Spleen (tissue), 11 donors: ENCODE measurements around the gene ARL6IP6. TPM values are rescaled to one million over a fixed set of nuclear protein-coding genes. Genes with fewer than 3 reads are reported as not detected.
"Not testable (repeated sequence)": the region's sequence is repeated elsewhere in the genome, so short reads cannot be mapped to it uniquely, and the experiment has no call there.

ENCODE experiments used
- DNase-seq: peaks from one replicate; pipeline ENCODE4 v3.0.0-alpha.2; 2020
- H3K27ac ChIP-seq, 8 donors: fragments of 200-600 bp; sonication (generic) in 7 of 8; 1 replicate in 4 of 8; 2 replicates in 4 of 8; pipeline versions ENCODE4 v1.5.0 to v1.8.0; 2016 to 2021; ENCODE audit warnings: inconsistent platforms in 4 of 8, mild to moderate bottlenecking in 4 of 8, moderate library complexity in 1 of 8
- H3K27me3 ChIP-seq, 7 donors: fragments of 200-600 bp; sonication (generic) in 6 of 7; replicated peaks in 1 of 7; 1 replicate in 4 of 7; 2 replicates in 3 of 7; pipeline versions ENCODE4 v1.5.0 to v1.8.0; 2016 to 2021; ENCODE audit warnings: inconsistent platforms in 3 of 7, mild to moderate bottlenecking in 1 of 7
- H3K36me3 ChIP-seq, 6 donors: fragments of 200-600 bp; sonication (generic) in 5 of 6; 1 replicate in 4 of 6; 2 replicates in 2 of 6; pipeline versions ENCODE4 v1.5.0 to v1.8.0; 2016 to 2021; ENCODE audit warnings: inconsistent platforms in 2 of 6
- H3K4me1 ChIP-seq, 6 donors: fragments of 200-600 bp; sonication (generic) in 5 of 6; 1 replicate in 3 of 6; 2 replicates in 3 of 6; pipeline versions ENCODE4 v1.5.0 to v1.8.0; 2016 to 2021; ENCODE audit warnings: inconsistent platforms in 3 of 6
- H3K4me3 ChIP-seq, 8 donors: fragments of 200-600 bp; sonication (generic) in 7 of 8; 1 replicate in 4 of 8; 2 replicates in 4 of 8; pipeline versions ENCODE4 v1.5.0 to v1.8.0; 2016 to 2021; ENCODE audit warnings: inconsistent platforms in 4 of 8, mild to moderate bottlenecking in 4 of 8, moderate library complexity in 2 of 8
- H3K9me3 ChIP-seq, 8 donors: fragments of 200-600 bp; sonication (generic) in 7 of 8; 1 replicate in 4 of 8; 2 replicates in 4 of 8; pipeline versions ENCODE4 v1.5.0 to v1.8.0; 2016 to 2021; ENCODE audit warnings: inconsistent platforms in 4 of 8
- POLR2A ChIP-seq, 3 donors: fragments of 450-650 bp; IDR thresholded peaks; one replicate each; pipeline ENCODE4 v1.5.1; 2017; ENCODE audit warnings: antibody characterized with exemption in 3 of 3, mild to moderate bottlenecking in 1 of 3
- POLR2AphosphoS5 ChIP-seq, 3 donors: sonication (generic); formaldehyde crosslinking; IDR thresholded peaks; one replicate each; pipeline ENCODE4 v1.5.1; 2017; ENCODE audit warnings: antibody characterized with exemption in 3 of 3
- WGBS, 5 donors: extraction: QIAGEN DNeasy Blood & Tissue Kit in 3 of 5; methylation state at CpG; one replicate each; pipeline versions ENCODE4 v1.1.5 to v1.1.7; 2013 to 2018; 5-methylcytosine and 5-hydroxymethylcytosine counted together
- intact Hi-C: fragments of 100-400 bp; cut with DNase I; formaldehyde crosslinking; loops from one replicate; pipeline ENCODE4 v1.15.0; 2023; ENCODE audit warnings: low total_unique reads
- polyA plus RNA-seq, 3 donors: library from polyadenylated mRNA; stranded (reverse); fragments of 200-250 nt; gene quantifications; one replicate each; pipeline ENCODE4 v1.2.1, GENCODE V29; 2013
- total RNA-seq, 7 donors: library from RNA; depleted of rRNA in 3 of 7; stranded (reverse); fragments of >200 nt in 3 of 7; fragmentation: NEBNext Ultra II Directional in 4 of 7; extraction: Animal tissue kit (Norgen Biotek cat#: 25700) in 4 of 7; gene quantifications; one replicate each; pipeline versions ENCODE4 v1.1.0 to v1.2.1, GENCODE V29; 2016 to 2021
- TF ChIP-seq, protein P1 (sequence below), 11 experiments: fragments of 200-600 bp in 7 of 11; fragments of 450-650 bp in 4 of 11; sonication (generic) in 4 of 11; IDR thresholded peaks in 8 of 11; conservative IDR thresholded peaks in 3 of 11; 1 replicate in 7 of 11; 2 replicates in 4 of 11; pipeline versions ENCODE4 v1.4.0 to v1.8.0; 2016 to 2021; ENCODE audit warnings: antibody characterized with exemption in 11 of 11, inconsistent platforms in 4 of 11, mild to moderate bottlenecking in 1 of 11
- donor health status: healthy with polysubstance abuse.
- donor health status: DM: no; HTN: no; CAD: no; lungs with moderate emphysema.
- donor health status: DM: no; HTN: no; CAD: no.
- donor health status: Bipolar disorder and iron deficiency.
- donor health status: healthy.
- donor health status: DM: no; HTN: no; CAD: no.
- donor health status: DM: yes; HTN: yes; CAD: no.

ARL6IP6 gene
- total and polyA plus RNA-seq, 10 donors, result 12.1 to 21.5 (median 16.7) TPM

DNA sequence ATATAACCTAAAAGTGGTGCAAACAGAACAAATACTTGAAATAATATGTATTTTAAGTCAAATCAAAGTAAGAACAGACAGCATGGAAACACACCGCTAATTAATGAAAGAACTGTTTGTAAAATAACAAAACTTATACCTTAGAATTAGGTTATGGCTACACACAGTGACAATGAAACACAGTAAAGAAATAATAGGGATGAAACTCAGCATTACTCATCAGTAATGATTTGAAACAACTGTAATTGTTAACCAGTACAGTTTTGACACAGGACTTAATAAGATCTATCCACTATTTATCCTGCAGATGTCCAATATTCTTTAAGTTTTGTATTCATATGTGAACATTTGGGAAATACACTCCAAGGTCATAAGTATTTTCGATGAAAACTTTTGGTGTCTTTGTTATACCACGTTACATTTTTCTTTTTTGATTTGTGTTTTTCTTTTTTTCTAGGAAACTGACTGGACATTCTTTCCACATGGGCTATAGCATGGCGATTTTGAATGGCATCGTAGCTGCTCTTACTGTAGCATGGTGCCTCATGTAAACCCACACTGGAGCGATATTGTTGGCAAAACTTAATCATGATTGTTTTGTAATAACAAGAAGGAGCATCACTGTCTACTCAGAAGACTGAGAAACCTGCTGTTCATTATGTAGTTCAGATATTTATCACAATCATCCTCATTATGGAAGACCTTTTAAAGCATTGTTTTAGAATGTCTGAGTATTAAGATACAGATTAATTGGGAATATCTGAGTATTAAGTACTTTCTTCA is 41.1 kb downstream of the ARL6IP6 start:
- Histone ChIP-seq H3K4me1 (no peaks in the 10 kb centered on the region), H3K4me3 (no peak overlapping the region), H3K27me3 (no peaks in the 10 kb centered on the region), H3K9me3 (peaks cover 0 to 4% (median 0%) of the 10 kb centered on the region in 8 donors), H3K36me3 (peaks cover 0 to 94% (median 20%) of the 10 kb centered on the region in 6 donors), H3K27ac (no peak overlapping the region)
- TF ChIP-seq POLR2AphosphoS5 (IDR thresholded peaks at IDR 0.05) (no peak), POLR2A (IDR thresholded peaks at IDR 0.05) (no peak)
- TF ChIP-seq, protein P1, sequence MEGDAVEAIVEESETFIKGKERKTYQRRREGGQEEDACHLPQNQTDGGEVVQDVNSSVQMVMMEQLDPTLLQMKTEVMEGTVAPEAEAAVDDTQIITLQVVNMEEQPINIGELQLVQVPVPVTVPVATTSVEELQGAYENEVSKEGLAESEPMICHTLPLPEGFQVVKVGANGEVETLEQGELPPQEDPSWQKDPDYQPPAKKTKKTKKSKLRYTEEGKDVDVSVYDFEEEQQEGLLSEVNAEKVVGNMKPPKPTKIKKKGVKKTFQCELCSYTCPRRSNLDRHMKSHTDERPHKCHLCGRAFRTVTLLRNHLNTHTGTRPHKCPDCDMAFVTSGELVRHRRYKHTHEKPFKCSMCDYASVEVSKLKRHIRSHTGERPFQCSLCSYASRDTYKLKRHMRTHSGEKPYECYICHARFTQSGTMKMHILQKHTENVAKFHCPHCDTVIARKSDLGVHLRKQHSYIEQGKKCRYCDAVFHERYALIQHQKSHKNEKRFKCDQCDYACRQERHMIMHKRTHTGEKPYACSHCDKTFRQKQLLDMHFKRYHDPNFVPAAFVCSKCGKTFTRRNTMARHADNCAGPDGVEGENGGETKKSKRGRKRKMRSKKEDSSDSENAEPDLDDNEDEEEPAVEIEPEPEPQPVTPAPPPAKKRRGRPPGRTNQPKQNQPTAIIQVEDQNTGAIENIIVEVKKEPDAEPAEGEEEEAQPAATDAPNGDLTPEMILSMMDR (IDR thresholded peaks at IDR 0.05 in 8 of 11, conservative IDR thresholded peaks at IDR 0.05 in 3 of 11), result no peak
- WGBS, 5 donors, result 92 to 96% (median 95%) methylated on average over 6 of the region's 6 CpGs
- DNase-seq, result no peak
- intact Hi-C loops, result no loop called here

DNA sequence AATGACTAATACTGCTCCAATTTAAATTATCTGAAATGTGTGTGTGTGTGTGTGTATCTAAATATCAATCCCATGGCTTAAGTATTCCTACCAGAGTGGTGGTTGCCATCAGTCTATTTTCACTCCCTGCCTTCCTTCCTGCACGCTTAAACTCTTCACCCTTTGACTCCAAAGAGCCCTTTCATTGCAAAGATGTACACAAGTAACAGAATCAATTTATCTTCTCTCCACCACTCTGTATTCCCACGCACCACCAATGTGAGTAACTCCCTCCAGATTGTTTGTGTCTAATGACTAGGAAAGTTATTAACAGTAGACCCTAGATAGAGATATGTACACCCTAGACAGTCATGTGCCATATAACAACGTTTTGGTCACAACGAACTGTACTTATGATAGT is 42.8 kb downstream of the ARL6IP6 start:
- H3K9me3 ChIP-seq, result no peaks in the 10 kb centered on the region
- no peak for DNase-seq
- intact Hi-C loops, result no loop called here
- TF ChIP-seq POLR2A (IDR thresholded peaks at IDR 0.05), result no peak
- TF ChIP-seq, protein P1 (IDR thresholded peaks at IDR 0.05 in 8 of 11, conservative IDR thresholded peaks at IDR 0.05 in 3 of 11), result no peak
- TF ChIP-seq POLR2AphosphoS5 (IDR thresholded peaks at IDR 0.05), result no peak
- H3K4me1 ChIP-seq, result no peaks in the 10 kb centered on the region
- H3K27me3 ChIP-seq, result no peaks in the 10 kb centered on the region
- H3K4me3 ChIP-seq, result no peak overlapping the region
- H3K36me3 ChIP-seq, result peaks cover 0 to 77% (median 20%) of the 10 kb centered on the region in 6 donors
- no peak overlapping the region for H3K27ac ChIP-seq
- 86 to 92% (median 86%) methylated on average over 4 of the region's 4 CpGs for WGBS, 5 donors

DNA sequence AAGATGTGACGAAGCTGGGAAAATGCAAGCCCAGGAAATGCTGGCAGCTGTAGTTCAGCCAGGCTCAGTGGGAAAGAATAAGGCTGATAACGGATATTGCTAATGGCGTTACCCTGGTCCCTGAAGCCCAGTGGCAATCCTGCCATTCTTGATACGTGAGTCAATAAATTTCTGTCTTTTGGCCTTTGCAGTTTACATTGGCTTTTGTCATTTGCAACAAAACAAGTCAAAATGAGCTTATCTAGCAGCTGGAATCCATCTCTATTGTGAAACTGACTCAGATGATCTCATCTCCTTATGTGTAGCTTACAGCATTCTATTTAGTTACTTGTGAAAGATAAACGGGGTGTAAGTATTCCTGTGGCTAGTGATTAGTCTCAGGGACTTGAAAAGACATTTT is 43.8 kb downstream of the ARL6IP6 start:
- Histone ChIP-seq H3K27ac (no peak overlapping the region), H3K36me3 (peaks cover 0 to 67% (median 18%) of the 10 kb centered on the region in 6 donors), H3K4me3 (no peak overlapping the region), H3K27me3 (no peaks in the 10 kb centered on the region), H3K4me1 (no peaks in the 10 kb centered on the region), H3K9me3 (no peaks in the 10 kb centered on the region)
- 76 to 91% (median 85%) methylated on average over 5 of the region's 5 CpGs for WGBS, 5 donors
- intact Hi-C loops, result no loop called here
- TF ChIP-seq POLR2AphosphoS5 (IDR thresholded peaks at IDR 0.05), result no peak
- no peak for TF ChIP-seq POLR2A (IDR thresholded peaks at IDR 0.05)
- TF ChIP-seq, protein P1 (IDR thresholded peaks at IDR 0.05 in 8 of 11, conservative IDR thresholded peaks at IDR 0.05 in 3 of 11), result no peak
- no peak for DNase-seq

DNA sequence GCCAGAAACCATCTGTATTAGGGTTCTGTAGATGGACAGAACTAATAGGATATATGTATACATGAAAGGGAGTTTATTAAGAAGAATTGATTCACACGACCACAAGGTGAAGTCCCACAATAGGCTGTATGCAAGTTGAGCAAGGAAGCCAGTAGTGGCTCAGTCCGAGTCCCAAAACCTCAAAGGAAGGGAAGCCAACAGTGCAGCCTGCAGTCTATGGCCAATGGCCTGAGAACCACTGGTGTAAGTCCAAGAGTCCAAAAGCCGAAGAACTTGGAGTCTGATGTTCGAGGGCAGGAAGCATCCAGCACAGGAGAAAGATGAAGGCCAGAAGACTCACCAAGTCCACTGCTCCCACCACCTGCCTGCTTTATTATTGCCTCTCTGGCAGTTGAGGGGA is 44.8 kb downstream of the ARL6IP6 start:
- H3K4me1 ChIP-seq, H3K27me3 ChIP-seq, intact Hi-C loops, H3K9me3 ChIP-seq, H3K4me3 ChIP-seq, DNase-seq, H3K27ac ChIP-seq: not testable (repeated sequence)
- WGBS, 5 donors, result 91 to 98% (median 94%) methylated on average over 4 of the region's 4 CpGs
- H3K36me3 ChIP-seq, result peaks cover 0 to 57% (median 13%) of the 10 kb centered on the region in 6 donors
